HepG2 (cell line): ENCODE measurements around the gene ACSM3. TPM values are rescaled to one million over a fixed set of nuclear protein-coding genes. Genes with fewer than 3 reads are reported as not detected.

Source experiments
- ARNTL ChIP-seq: sonication (generic); formaldehyde crosslinking; IDR thresholded peaks from 2 replicates; pipeline ENCODE4 v1.4.0; 2020; ENCODE audit warnings: mild to moderate bottlenecking, missing genetic modification reagents
- IRX3 ChIP-seq: sonication (generic); formaldehyde crosslinking; IDR thresholded peaks from 2 replicates; pipeline ENCODE4 v1.8.1; 2023; ENCODE audit warnings: mild to moderate bottlenecking, low read depth, missing genetic modification reagents, borderline replicate concordance
- ISL2 ChIP-seq: sonication (generic); formaldehyde crosslinking; IDR thresholded peaks from 2 replicates; pipeline ENCODE4 v1.5.0; 2020; ENCODE audit warnings: missing genetic modification reagents
- MED8 ChIP-seq: sonication (generic); formaldehyde crosslinking; IDR thresholded peaks from 2 replicates; pipeline ENCODE4 v1.8.1; 2023; ENCODE audit warnings: mild to moderate bottlenecking, missing genetic modification reagents; ENCODE audit not compliant: insufficient replicate concordance
- NCOA1 ChIP-seq: sonication (generic); formaldehyde crosslinking; IDR thresholded peaks from 2 replicates; pipeline ENCODE4 v1.9.0; 2021; ENCODE audit warnings: missing genetic modification reagents
- POLR2AphosphoS5 ChIP-seq: IDR thresholded peaks from 2 replicates; pipeline ENCODE4 v1.6.1; 2012; ENCODE audit warnings: low read depth, low read length
- RAD21 ChIP-seq: fragments of 450-650 bp; formaldehyde crosslinking; IDR thresholded peaks from 2 replicates; pipeline ENCODE4 v1.5.0; 2020; ENCODE audit warnings: mild to moderate bottlenecking
- RXRB ChIP-seq: IDR thresholded peaks from 2 replicates; pipeline ENCODE4 v1.6.1; 2016; ENCODE audit warnings: borderline replicate concordance, missing genetic modification reagents, missing compliant biosample characterization
- SMARCC2 ChIP-seq: fragments of 450-650 bp; IDR thresholded peaks from 2 replicates; pipeline ENCODE4 v1.6.1; 2017; ENCODE audit warnings: antibody characterized with exemption, mild to moderate bottlenecking
- ZNF33A ChIP-seq: sonication (generic); formaldehyde crosslinking; IDR thresholded peaks from 2 replicates; pipeline ENCODE4 v1.5.1; 2020; ENCODE audit warnings: missing genetic modification reagents, mild to moderate bottlenecking, moderate library complexity, borderline replicate concordance
- ZNF891 ChIP-seq: sonication (generic); formaldehyde crosslinking; IDR thresholded peaks from 2 replicates; pipeline ENCODE4 v1.5.0; 2020; ENCODE audit warnings: mild to moderate bottlenecking, missing genetic modification reagents
- ZSCAN20 ChIP-seq: sonication (generic); formaldehyde crosslinking; IDR thresholded peaks from 2 replicates; pipeline ENCODE4 v1.4.0; 2020; ENCODE audit warnings: missing genetic modification reagents, mild to moderate bottlenecking, borderline replicate concordance
- polyA plus RNA-seq, 8 experiments: library from polyadenylated mRNA; depleted of rRNA in 3 of 8; stranded (reverse) in 7 of 8; unstranded in 1 of 8; fragments of >200 nt; fragmentation: Illumina TruSeq in 4 of 8; extraction: Trizol in 4 of 8; gene quantifications; 2 replicates each; pipeline versions ENCODE4 v1.2.1 to v1.2.3, GENCODE V29; 2011 to 2016; ENCODE audit warnings: low read depth in 4 of 8, missing spikeins in 1 of 8, mixed read lengths in 1 of 8; ENCODE audit not compliant: insufficient read depth in 1 of 8
- total RNA-seq, 5 experiments: library from RNA; depleted of rRNA; stranded (reverse); fragments of >200 nt; fragmentation: Illumina TruSeq; extraction: Trizol; gene quantifications; 2 replicates each; pipeline ENCODE4 v1.2.3, GENCODE V29; 2016; ENCODE audit warnings: low read depth in 1 of 5
- TF ChIP-seq, protein P1 (sequence below): IDR thresholded peaks from 2 replicates; pipeline ENCODE4 v1.6.1; 2012; ENCODE audit warnings: low read depth, low read length, improper control_type of control experiment
- TF ChIP-seq, protein P2 (sequence below): sonication (generic); formaldehyde crosslinking; IDR thresholded peaks from 2 replicates; pipeline ENCODE4 v1.8.1; 2023; ENCODE audit warnings: mild to moderate bottlenecking, missing genetic modification reagents
- TF ChIP-seq, protein P3 (sequence below): sonication (generic); formaldehyde crosslinking; IDR thresholded peaks from 2 replicates; pipeline ENCODE4 v1.4.0; 2020; ENCODE audit warnings: mild to moderate bottlenecking, low read depth, missing genetic modification reagents
- TF ChIP-seq, protein P4 (sequence below): sonication (generic); formaldehyde crosslinking; IDR thresholded peaks from 2 replicates; pipeline ENCODE4 v1.5.0; 2020; ENCODE audit warnings: mild to moderate bottlenecking, missing genetic modification reagents

The ACSM3 gene
- total and polyA plus RNA-seq, 2 of the 13 experiments (the other 11 are each of a cell fraction or from before 2014, with no cell fraction given), result 74.0 to 108 TPM

DNA sequence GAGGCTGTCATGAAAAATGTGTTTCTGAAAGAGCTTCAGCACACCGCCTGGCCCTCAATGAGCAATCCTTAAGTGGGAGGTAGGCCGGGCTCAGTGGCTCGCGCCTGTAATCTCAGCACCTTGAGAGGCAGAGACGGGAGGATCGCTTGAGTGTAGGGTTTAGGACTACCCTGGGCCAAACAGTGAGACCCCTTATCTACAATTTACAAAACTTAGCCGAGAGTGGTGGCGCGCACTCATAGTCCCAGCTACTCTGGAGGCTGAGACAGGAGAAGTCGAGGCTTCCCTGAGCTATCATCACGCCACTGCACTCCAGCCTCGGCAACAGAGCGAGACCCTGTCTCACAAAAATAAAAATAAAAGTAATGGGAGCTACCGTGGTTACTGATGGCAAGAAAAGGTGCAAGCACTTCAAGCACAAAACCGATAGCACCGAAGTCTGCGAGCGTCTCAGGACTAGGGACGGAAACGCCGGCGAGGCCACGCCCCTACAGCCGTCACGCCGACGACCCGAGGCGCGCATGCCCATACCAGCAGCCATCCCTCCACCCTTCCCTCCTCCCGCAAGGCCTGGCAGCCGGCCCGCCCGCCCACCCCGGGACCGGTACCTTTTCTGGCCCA lies 22.8 kb upstream of the ACSM3 start (continued):
- TF ChIP-seq ZNF891 (CRISPR knock-in tag) (peak; percentile 75; the same call in 1 of the 2 replicates), ZNF33A (no peak; the same call in 1 of the 2 replicates), ISL2 (CRISPR knock-in tag) (peak; percentile 16; the same call in 1 of the 2 replicates), ZSCAN20 (CRISPR knock-in tag) (peak; percentile 90; the same call in 1 of the 2 replicates), POLR2AphosphoS5 (0 out of 2 replicates have a peak, but pooled peaks have one; percentile 26), ARNTL (CRISPR knock-in tag) (0 out of 2 replicates have a peak, but pooled peaks have one; percentile 47), NCOA1 (CRISPR knock-in tag) (no peak), MED8 (CRISPR knock-in tag) (no peak), SMARCC2 (no peak), IRX3 (CRISPR knock-in tag) (0 out of 2 replicates have a peak, but pooled peaks have one; percentile 21), RXRB (CRISPR knock-in tag) (no peak), RAD21 (CRISPR knock-in tag) (peak; percentile 11)
- TF ChIP-seq, protein P1, sequence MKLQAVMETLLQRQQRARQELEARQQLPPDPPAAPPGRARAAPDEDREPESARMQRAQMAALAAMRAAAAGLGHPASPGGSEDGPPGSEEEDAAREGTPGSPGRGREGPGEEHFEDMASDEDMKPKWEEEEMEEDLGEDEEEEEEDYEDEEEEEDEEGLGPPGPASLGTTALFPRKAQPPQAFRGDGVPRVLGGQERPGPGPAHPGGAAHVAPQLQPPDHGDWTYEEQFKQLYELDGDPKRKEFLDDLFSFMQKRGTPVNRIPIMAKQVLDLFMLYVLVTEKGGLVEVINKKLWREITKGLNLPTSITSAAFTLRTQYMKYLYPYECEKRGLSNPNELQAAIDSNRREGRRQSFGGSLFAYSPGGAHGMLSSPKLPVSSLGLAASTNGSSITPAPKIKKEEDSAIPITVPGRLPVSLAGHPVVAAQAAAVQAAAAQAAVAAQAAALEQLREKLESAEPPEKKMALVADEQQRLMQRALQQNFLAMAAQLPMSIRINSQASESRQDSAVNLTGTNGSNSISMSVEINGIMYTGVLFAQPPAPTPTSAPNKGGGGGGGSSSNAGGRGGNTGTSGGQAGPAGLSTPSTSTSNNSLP, result no peak
- TF ChIP-seq, protein P2, sequence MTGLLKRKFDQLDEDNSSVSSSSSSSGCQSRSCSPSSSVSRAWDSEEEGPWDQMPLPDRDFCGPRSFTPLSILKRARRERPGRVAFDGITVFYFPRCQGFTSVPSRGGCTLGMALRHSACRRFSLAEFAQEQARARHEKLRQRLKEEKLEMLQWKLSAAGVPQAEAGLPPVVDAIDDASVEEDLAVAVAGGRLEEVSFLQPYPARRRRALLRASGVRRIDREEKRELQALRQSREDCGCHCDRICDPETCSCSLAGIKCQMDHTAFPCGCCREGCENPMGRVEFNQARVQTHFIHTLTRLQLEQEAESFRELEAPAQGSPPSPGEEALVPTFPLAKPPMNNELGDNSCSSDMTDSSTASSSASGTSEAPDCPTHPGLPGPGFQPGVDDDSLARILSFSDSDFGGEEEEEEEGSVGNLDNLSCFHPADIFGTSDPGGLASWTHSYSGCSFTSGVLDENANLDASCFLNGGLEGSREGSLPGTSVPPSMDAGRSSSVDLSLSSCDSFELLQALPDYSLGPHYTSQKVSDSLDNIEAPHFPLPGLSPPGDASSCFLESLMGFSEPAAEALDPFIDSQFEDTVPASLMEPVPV, result peak; percentile 83; the same call in 1 of the 2 replicates
- TF ChIP-seq, protein P3, sequence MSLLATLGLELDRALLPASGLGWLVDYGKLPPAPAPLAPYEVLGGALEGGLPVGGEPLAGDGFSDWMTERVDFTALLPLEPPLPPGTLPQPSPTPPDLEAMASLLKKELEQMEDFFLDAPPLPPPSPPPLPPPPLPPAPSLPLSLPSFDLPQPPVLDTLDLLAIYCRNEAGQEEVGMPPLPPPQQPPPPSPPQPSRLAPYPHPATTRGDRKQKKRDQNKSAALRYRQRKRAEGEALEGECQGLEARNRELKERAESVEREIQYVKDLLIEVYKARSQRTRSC (CRISPR knock-in tag), result peak; percentile 26; the same call in 1 of the 2 replicates
- TF ChIP-seq, protein P4, sequence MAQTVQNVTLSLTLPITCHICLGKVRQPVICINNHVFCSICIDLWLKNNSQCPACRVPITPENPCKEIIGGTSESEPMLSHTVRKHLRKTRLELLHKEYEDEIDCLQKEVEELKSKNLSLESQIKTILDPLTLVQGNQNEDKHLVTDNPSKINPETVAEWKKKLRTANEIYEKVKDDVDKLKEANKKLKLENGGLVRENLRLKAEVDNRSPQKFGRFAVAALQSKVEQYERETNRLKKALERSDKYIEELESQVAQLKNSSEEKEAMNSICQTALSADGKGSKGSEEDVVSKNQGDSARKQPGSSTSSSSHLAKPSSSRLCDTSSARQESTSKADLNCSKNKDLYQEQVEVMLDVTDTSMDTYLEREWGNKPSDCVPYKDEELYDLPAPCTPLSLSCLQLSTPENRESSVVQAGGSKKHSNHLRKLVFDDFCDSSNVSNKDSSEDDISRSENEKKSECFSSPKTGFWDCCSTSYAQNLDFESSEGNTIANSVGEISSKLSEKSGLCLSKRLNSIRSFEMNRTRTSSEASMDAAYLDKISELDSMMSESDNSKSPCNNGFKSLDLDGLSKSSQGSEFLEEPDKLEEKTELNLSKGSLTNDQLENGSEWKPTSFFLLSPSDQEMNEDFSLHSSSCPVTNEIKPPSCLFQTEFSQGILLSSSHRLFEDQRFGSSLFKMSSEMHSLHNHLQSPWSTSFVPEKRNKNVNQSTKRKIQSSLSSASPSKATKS (CRISPR knock-in tag), result 0 out of 2 replicates have a peak, but pooled peaks have one; percentile 6
